Skeletal muscle satellite cell (primary cell): Measurements from ENCODE around the gene ACSM6.

ENCODE experiments used
- H3K27me3 ChIP-seq: 2 replicates; pipeline ENCODE4 v1.7.0; 2013; ENCODE audit warnings: low read length; ENCODE audit not compliant: control insufficient read depth, insufficient read depth
- H3K36me3 ChIP-seq: 2 replicates; pipeline ENCODE4 v1.7.0; 2013; ENCODE audit warnings: mild to moderate bottlenecking, control low read depth, low read length; ENCODE audit not compliant: insufficient read depth
- H3K4me1 ChIP-seq: 2 replicates; pipeline ENCODE4 v1.7.0; 2013; ENCODE audit warnings: low read length; ENCODE audit not compliant: control insufficient read depth, insufficient read depth
- H3K4me2 ChIP-seq: 2 replicates; pipeline ENCODE4 v1.7.0; 2013; ENCODE audit warnings: mild to moderate bottlenecking, low read length
- H3K4me3 ChIP-seq: 2 replicates; pipeline ENCODE4 v1.7.0; 2013; ENCODE audit warnings: low read length
- H3K9ac ChIP-seq: 2 replicates; pipeline ENCODE4 v1.7.0; 2013; ENCODE audit warnings: mild to moderate bottlenecking, low read depth, low read length, moderate library complexity
- H3K9me3 ChIP-seq: replicated peaks from 2 replicates; pipeline ENCODE4 v1.7.0; 2013; ENCODE audit warnings: mild to moderate bottlenecking, control low read depth, low read length

Gene ACSM6

DNA sequence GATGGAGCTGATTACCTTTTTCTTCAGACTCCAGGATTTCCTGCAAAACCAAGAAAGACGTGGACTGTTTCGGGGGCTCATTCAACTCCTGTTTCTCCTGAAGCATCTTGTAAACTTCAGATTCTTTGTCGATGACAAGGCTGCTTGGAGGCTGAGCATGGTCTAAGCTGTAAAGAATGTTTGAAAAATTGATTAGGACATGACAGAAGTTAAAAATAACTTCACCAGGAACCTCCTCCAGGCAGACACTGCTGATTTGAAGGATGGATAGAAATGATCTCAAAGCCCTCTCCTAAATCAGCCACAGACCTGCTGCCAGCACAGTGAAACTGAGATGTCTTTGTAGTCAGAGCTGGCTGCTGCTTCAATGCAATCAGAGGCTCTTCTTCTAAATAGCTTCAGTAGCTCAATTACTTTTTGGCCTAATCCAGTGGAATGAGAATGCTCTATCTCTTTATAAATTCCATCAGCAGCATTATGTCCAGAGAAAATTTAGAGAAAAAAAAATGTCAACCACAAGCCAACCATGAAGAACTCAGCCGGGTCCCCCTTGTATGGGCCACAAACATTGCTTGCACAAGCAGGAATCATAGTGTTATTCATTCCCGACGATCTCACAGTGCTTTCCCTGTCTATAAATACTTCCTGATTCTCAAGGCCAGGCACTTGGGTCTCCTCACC, 53.3 kb downstream of the ACSM6 start:
- Histone ChIP-seq H3K27me3 (no peaks in the 10 kb centered on the region), H3K4me3 (no peak overlapping the region), H3K9ac (no peak overlapping the region), H3K36me3 (no peaks in the 10 kb centered on the region), H3K9me3 (no peaks in the 10 kb centered on the region), H3K4me2 (peak overlapping the region; percentile 16), H3K4me1 (peaks cover 16% of the 10 kb centered on the region)

DNA sequence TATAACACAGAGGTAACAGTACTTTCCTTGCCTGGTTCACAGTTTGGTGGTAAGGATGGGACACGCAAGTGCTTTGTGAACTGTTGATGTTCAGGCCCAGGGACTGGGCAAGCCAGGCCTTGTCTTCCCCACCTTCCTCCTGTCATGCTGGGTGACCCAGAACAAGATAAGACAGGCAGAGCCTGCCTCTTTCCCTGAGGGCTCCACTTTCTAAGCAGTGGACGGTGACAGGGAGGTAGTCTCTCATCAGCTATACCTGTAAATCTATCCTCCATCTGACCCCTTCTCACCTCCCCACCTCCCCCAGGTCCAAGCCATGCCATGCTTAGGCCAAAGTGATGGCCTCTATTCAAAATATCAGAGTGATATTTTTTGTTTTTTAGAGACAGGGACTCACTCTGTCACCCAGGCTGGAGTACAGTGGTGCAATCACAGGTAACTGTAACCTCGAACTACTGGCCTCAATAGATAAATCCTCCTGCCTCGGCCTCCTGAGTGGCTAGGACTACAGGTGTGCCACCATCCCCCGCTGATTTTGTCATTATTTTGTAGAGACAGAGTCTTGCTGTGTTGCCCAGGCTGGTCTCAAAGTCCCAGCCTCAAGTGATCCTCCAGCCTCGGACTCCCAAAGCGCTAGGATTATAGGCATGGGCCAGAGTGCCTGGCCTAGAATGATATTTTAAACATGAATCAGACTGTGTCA, 54.0 kb downstream of the ACSM6 start:
- Histone ChIP-seq H3K9me3 (no peaks in the 10 kb centered on the region), H3K4me3 (no peak overlapping the region), H3K36me3 (no peaks in the 10 kb centered on the region), H3K27me3 (peaks cover 6% of the 10 kb centered on the region), H3K4me2 (no peak overlapping the region), H3K4me1 (peaks cover 16% of the 10 kb centered on the region), H3K9ac (no peak overlapping the region)

DNA sequence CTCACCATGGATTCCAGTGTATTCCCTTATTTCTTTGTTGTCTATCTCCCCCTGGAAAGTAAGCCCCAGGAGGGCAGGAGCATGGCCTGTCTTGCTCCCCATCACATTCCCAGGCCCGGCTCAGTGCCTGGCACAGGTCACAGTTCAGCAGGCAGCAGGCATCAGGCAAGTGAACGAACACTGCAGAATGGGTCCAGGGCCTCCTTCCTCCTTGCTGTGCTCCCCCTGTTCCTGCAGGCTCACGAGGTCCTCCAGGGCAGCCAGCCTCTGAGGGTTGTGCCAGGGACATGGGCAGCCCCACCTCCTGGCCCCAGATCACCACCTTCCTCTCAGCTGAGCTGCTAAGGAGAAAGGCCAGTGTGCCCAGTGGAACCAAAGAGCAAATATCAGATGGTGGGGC, 55.0 kb downstream of the ACSM6 start:
- no peak overlapping the region for H3K4me2 ChIP-seq
- no peak overlapping the region for H3K4me3 ChIP-seq
- no peaks in the 10 kb centered on the region for H3K36me3 ChIP-seq
- peaks cover 16% of the 10 kb centered on the region for H3K4me1 ChIP-seq
- H3K9me3 ChIP-seq: no peaks in the 10 kb centered on the region
- peaks cover 6% of the 10 kb centered on the region for H3K27me3 ChIP-seq
- no peak overlapping the region for H3K9ac ChIP-seq

DNA sequence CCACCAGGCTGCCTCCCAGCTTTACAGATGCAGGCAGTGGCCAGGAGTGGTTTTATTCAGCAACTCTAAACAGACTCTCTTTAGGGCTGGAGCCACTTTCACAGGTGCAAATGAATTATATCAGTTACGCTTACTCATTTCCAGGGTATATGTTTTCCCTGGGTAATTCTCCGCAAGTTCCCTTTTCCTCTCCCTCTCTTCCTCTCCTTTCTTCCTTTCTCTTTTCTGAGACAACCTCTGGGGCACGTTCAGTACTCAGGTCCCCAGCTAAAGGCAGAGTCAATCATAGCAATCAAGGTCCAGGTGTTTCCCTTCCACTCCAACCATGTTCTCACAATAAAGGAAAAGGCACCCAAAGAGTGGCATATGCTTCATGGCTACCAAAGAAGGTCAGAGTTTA, 55.4 kb downstream of the ACSM6 start:
- Histone ChIP-seq H3K4me3 (no peak overlapping the region), H3K9ac (no peak overlapping the region), H3K4me1 (peaks cover 16% of the 10 kb centered on the region), H3K36me3 (no peaks in the 10 kb centered on the region), H3K27me3 (peaks cover 6% of the 10 kb centered on the region), H3K4me2 (no peak overlapping the region), H3K9me3 (no peaks in the 10 kb centered on the region)

DNA sequence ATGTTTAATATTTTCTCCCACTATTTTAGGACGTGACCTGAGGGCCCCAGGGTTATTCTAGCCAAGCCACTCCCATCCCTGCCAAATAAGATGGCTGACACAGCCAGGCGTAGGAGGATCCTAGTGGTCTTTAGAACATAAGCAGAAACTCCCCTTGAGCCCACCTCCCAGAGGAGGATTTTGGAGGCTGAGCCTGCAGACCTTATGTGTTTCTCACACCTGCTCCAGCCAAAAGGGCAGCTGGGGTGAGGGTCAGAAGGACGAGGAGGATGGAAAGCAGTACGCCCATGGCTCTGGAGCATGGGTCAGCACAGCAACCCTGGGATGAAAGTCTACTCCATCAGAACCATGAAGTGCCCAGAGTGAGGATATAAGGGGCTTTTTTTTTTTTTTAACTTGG, 56.8 kb downstream of the ACSM6 start:
- Histone ChIP-seq H3K4me1 (peaks cover 16% of the 10 kb centered on the region), H3K36me3 (no peaks in the 10 kb centered on the region), H3K9me3 (no peaks in the 10 kb centered on the region), H3K27me3 (peaks cover 6% of the 10 kb centered on the region), H3K9ac (no peak overlapping the region), H3K4me2 (no peak overlapping the region), H3K4me3 (no peak overlapping the region)

DNA sequence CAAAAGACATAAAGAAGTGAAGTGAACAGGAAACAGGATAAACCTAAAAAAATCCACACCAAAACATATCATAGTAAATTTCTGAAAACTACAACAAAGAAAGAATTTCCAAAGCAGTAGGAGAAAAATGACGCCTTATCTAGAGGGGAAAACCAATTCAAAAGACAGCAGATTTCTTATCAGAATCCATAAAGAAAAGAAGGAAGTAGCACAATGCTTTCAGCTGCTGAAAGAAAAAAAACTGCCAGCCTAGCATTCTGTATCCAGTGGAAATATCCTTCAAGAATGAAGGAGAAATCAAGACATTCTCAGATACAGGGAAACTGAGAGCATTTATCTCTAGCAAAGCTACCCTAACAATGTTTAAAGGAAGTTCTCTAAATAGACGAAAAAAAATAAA, 59.0 kb downstream of the ACSM6 start:
- H3K36me3 ChIP-seq: no peaks in the 10 kb centered on the region
- no peaks in the 10 kb centered on the region for H3K9me3 ChIP-seq

DNA sequence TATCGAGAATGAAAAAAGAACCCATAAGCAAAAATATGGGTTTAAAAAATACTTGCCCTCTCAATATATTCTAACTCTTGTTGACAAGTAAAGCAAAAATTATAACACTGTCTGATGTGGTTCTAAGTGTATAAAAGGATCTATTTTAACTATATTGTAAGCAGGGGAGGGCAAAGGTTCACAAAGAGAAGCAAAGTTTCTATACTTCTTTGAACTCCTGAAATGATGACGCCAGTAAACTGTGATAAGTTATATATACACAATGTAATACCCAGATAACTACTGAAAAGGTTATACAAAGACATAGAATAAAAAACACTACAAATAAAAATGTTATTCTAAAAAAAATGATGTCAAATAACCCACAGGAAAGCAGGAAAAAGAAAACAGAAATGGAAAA, 59.6 kb downstream of the ACSM6 start:
- H3K4me3 ChIP-seq: no peak overlapping the region
- H3K9ac ChIP-seq: no peak overlapping the region
- peaks cover 6% of the 10 kb centered on the region for H3K27me3 ChIP-seq
- H3K36me3 ChIP-seq: no peaks in the 10 kb centered on the region
- H3K4me2 ChIP-seq: no peak overlapping the region
- no peaks in the 10 kb centered on the region for H3K4me1 ChIP-seq
- H3K9me3 ChIP-seq: no peaks in the 10 kb centered on the region

More for the DNA sequence above, 59.0 kb downstream of the ACSM6 start:
- H3K4me2 ChIP-seq: no peak overlapping the region
- H3K4me3 ChIP-seq: no peak overlapping the region
- no peak overlapping the region for H3K9ac ChIP-seq
- peaks cover under 1% of the 10 kb centered on the region for H3K4me1 ChIP-seq
- peaks cover 6% of the 10 kb centered on the region for H3K27me3 ChIP-seq

DNA sequence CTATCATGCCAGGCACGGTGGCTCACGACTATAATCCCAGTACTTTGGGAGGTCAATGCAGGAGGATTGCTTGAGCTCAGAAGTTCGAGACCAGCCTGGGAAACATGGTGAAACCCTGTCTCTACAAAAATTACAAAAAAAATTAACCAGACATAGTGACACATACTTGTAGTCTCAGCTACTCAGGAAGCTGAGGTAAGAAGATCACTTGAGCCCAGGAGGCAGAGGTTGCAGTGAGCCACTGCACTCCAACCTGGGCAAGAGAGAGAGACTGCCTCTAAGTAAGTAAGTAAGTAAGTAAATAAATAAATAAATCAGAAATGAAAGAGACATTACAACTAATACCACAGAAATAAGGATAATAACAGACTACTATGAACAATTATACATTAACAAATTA, 60.6 kb downstream of the ACSM6 start:
- Histone ChIP-seq H3K4me1 (no peaks in the 10 kb centered on the region), H3K36me3 (no peaks in the 10 kb centered on the region), H3K9ac (no peak overlapping the region), H3K9me3 (no peaks in the 10 kb centered on the region), H3K27me3 (peaks cover 6% of the 10 kb centered on the region), H3K4me3 (no peak overlapping the region), H3K4me2 (no peak overlapping the region)

DNA sequence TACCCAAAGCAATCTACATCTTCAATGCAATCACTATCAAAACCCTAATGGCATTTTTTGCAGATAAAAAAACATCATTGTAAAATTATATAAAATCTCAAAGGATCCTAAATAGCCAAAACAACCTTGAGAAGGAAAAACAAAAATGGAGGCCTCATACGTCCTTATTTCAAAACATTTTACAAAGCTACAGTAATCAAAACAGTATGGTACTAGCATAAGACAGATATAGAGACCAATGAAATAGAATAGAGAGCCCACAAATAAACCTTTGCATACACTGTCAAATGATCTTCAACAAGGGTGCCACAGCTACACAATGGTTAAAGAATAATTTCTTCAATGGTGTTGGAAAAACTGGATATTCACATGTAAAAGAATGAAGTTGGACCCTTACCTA, 62.2 kb downstream of the ACSM6 start:
- Histone ChIP-seq H3K4me1 (peaks cover 13% of the 10 kb centered on the region), H3K4me2 (no peak overlapping the region), H3K4me3 (no peak overlapping the region), H3K27me3 (peaks cover 6% of the 10 kb centered on the region), H3K9me3 (no peaks in the 10 kb centered on the region), H3K9ac (no peak overlapping the region), H3K36me3 (no peaks in the 10 kb centered on the region)

DNA sequence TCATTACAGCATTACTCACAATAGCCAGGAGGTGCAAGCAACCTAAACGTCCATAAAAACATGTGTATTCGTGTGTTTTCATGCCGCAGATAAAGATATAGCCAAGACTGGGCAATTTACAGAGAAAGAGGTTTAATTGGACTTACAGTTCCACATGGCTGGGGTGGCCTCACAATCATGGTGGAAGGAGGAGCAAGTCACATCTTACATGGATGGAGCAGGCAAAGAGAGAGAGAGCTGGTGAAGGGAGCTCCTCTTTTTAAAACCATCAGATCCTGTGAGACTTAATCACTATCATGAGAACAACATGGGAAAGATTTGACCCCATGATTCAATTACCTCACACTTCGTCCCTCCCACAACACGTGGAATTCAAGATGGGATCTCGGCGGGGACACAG, 63.8 kb downstream of the ACSM6 start:
- H3K9me3 ChIP-seq: no peaks in the 10 kb centered on the region
- H3K4me1 ChIP-seq: peaks cover 16% of the 10 kb centered on the region
- no peak overlapping the region for H3K9ac ChIP-seq
- H3K27me3 ChIP-seq: peaks cover 1% of the 10 kb centered on the region
- H3K4me2 ChIP-seq: no peak overlapping the region
- H3K4me3 ChIP-seq: no peak overlapping the region
- no peaks in the 10 kb centered on the region for H3K36me3 ChIP-seq

DNA sequence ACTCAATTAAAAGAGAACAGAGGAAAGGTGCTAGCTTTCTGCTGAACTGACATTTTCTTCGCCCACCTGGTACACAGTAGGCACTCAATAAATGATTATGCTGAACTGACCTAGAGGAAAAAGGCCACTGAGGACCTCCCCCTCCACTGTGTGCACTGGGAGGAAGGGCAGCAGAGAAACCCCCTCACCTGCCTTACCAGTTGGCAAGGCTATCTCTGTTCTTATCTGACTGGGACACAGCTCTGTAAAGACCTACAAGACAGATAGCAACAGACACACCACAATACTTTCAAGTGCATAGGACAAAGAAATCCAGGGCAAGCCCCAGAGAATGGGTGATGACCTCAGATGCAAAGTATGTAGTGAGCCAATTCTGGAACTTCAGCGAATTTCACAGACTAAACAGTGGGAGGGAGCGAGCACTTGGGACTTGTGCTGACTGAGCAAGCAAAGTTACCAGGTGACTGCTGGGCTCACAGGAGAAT, 66.4 kb downstream of the ACSM6 start:
- Histone ChIP-seq H3K36me3 (no peaks in the 10 kb centered on the region), H3K9me3 (no peaks in the 10 kb centered on the region), H3K4me1 (peaks cover 16% of the 10 kb centered on the region), H3K9ac (peak overlapping the region; percentile 66), H3K4me2 (peak overlapping the region; percentile 72), H3K4me3 (peak overlapping the region; percentile 48), H3K27me3 (no peaks in the 10 kb centered on the region)
